Measurements from ENCODE around the gene COL5A1. TPM values are rescaled to one million over a fixed set of nuclear protein-coding genes. Genes with fewer than 3 reads are reported as not detected.

The COL5A1 gene
- total and polyA plus RNA-seq, 11 donors, result 7.6 to 91.3 (median 13.4) TPM

- H3K4me3 ChIP-seq, result no peak overlapping the region
- peaks cover 0 to 2% (median 0%) of the 10 kb centered on the region in 12 donors for H3K4me1 ChIP-seq
- ATAC-seq, result no peak
- no peaks in the 10 kb centered on the region for H3K27me3 ChIP-seq
- no peaks in the 10 kb centered on the region for H3K9me3 ChIP-seq
- DNase-seq, result peak in 1 of 5 donors; percentile 15
- no peak for TF ChIP-seq POLR2A (IDR thresholded peaks at IDR 0.05)
- TF ChIP-seq, protein P1, sequence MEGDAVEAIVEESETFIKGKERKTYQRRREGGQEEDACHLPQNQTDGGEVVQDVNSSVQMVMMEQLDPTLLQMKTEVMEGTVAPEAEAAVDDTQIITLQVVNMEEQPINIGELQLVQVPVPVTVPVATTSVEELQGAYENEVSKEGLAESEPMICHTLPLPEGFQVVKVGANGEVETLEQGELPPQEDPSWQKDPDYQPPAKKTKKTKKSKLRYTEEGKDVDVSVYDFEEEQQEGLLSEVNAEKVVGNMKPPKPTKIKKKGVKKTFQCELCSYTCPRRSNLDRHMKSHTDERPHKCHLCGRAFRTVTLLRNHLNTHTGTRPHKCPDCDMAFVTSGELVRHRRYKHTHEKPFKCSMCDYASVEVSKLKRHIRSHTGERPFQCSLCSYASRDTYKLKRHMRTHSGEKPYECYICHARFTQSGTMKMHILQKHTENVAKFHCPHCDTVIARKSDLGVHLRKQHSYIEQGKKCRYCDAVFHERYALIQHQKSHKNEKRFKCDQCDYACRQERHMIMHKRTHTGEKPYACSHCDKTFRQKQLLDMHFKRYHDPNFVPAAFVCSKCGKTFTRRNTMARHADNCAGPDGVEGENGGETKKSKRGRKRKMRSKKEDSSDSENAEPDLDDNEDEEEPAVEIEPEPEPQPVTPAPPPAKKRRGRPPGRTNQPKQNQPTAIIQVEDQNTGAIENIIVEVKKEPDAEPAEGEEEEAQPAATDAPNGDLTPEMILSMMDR (IDR thresholded peaks at IDR 0.05), result no peak
- intact Hi-C loops (cut with DNase I), result no loop called here
- H3K27ac ChIP-seq, result no peak overlapping the region
- WGBS, 4 donors, result 90 to 95% (median 91%) methylated on average over 13 of the region's 13 CpGs
- no peaks in the 10 kb centered on the region for H3K36me3 ChIP-seq
Observed at GRCh38 chr9:134879664-134880483, 238.3 kb downstream of the COL5A1 start.

DNA sequence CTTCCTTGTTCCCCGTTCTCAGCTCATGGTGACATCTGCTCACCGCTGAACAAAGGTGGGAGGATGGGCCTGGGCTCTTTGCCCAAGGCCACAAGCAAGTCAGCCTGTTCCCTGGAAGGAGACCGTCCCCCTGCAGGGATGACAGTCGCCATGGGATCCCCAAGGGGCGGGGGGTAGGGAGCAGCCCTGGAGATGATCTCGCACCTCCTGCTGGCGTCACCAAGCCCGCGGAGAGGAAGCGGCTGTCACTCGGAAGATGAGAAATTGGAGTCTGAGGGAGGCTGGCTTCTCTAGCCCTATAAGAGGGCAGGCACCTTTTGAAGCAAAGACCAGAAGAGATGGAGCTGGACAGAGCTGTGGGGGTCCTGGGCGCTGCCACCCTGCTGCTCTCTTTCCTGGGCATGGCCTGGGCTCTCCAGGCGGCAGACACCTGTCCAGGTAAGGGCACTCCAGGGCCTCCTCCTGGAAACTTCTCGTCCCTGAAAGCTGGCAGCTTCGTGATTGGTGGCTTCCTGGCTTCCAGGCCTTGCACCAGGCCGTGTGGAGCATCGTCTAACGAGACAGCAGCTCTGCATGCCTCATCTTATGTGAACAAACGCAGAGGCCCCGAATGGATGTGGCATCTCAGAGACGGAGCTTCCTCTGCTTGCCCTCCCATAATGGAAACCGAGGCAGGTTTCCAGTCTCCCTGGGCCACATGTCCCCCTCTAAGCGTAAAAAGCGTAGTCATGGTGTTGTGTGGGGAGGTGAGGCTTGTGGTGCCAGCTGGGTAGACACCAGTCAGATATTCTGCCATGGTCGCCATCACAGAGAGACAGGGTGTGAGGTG, 239.1 kb downstream of the COL5A1 start, which contains the start of gene FCN2:
Gene FCN2 (plus strand): TSS at position 327 of the 829 bp plus-strand sequence. CDS start 12 bp downstream, at position 339.
- Histone ChIP-seq H3K27ac (no peak within 1 kb of the TSS), H3K27me3 (no peaks in the 10 kb centered on the region), H3K4me3 (no peak within 1 kb of the TSS), H3K4me1 (peaks cover 0 to 2% (median 0%) of the 10 kb centered on the region in 12 donors), H3K36me3 (no peaks in the 10 kb centered on the region), H3K9me3 (no peaks in the 10 kb centered on the region)
- peak in 2 of 4 donors; percentile 9 to 53 for ATAC-seq
- peak in 1 of 5 donors; percentile 26 for DNase-seq
- TF ChIP-seq, protein P1 (IDR thresholded peaks at IDR 0.05), result no peak
- no peak for TF ChIP-seq POLR2A (IDR thresholded peaks at IDR 0.05)
- 66 to 75% (median 72%) methylated on average over 22 to 25 of the region's 25 CpGs for WGBS, 4 donors
- intact Hi-C loops (cut with DNase I), result no loop called here

DNA sequence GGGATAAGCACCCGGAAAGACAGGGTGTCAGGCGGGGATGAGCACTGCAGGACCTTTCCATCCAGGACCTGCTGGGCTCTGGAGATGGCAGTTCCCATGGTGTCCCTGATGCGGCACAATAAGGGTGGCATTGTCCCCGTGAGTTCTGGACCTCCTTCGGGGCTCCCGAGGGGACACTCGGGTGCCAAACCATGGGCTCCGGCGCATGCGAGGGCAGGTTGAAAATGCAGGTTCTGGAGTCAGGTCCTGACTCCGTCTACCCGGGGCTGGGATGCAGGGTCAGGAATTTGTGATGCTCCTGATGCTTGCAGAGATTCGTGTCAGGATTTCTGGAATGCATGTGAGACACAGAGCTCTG, 239.7 kb downstream of the COL5A1 start:
- no peak for TF ChIP-seq POLR2A (IDR thresholded peaks at IDR 0.05)
- TF ChIP-seq, protein P1 (IDR thresholded peaks at IDR 0.05), result no peak
- Histone ChIP-seq H3K27ac (no peak overlapping the region), H3K27me3 (no peaks in the 10 kb centered on the region), H3K4me3 (no peak overlapping the region), H3K9me3 (no peaks in the 10 kb centered on the region), H3K4me1 (peaks cover 0 to 2% (median 0%) of the 10 kb centered on the region in 12 donors), H3K36me3 (no peaks in the 10 kb centered on the region)
- DNase-seq (no peak), ATAC-seq (no peak)
- WGBS, 4 donors, result 93 to 97% (median 94%) methylated on average over 12 to 13 of the region's 13 CpGs
- intact Hi-C loops (cut with DNase I), result no loop called here

Data from heart left ventricle (tissue), 16 donors.